ENCODE data around the gene CAPN7. TPM values are rescaled to one million over a fixed set of nuclear protein-coding genes. Genes with fewer than 3 reads are reported as not detected.

The CAPN7 gene
- 15.4 and 32.0 TPM in 2 replicates for polyA plus RNA-seq

DNA sequence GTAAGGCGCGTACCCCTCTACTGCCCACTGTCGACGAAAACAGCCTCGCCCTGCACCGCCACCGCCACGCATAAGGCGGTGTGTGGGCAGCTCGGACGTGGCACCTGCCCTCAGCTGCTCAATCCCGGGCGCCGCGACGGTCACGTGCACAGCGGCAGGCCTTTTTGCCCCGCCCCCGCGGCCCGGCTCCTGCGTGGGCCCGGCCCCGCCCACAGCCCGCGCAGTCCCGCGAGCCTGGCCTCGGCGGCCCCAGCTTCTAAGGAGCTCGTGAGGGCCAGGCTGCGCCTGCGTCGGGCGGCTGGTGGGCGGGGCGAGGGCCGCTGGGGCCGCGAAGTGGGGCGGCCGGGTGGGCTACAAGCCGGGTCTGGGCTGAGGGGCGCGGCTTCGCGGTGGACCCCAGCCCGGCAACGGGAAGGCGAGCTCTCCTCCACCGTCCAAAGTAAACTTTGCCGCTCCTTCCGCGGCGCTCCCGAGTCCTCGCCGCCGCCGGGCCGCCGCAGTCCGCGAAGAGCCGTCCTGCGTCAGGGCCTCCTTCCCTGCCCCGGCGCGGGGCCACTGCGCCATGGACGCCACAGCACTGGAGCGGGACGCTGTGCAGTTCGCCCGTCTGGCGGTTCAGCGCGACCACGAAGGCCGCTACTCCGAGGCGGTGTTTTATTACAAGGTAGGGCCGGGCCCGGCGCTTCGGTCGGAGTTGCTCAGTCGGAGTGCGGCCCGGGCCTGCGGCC, at the start of gene CAPN7:
Gene CAPN7, plus strand, starts transcription at position 313 of the 728 bp plus-strand sequence. Its CDS starts 250 bp downstream, at position 563.

Other genes starting within 250 kb of the CAPN7 start
- 67.6 and 107 TPM in 2 replicates for gene MRPS25, start 140.9 kb upstream of the CAPN7 start, polyA plus RNA-seq
- gene RBSN, start 107.1 kb upstream of the CAPN7 start, polyA plus RNA-seq = 8.5 and 10.6 TPM in 2 replicates
- 24.8 and 25.2 TPM in 2 replicates for gene SH3BP5, start 126.3 kb downstream of the CAPN7 start, polyA plus RNA-seq
- gene METTL6, start 221.3 kb downstream of the CAPN7 start, polyA plus RNA-seq = 43.4 and 54.0 TPM in 2 replicates
- 12.6 and 19.5 TPM in 2 replicates for gene EAF1, start 221.4 kb downstream of the CAPN7 start, polyA plus RNA-seq